NCI-H1105 (cell line): ENCODE data around the gene B3GLCT.

Experiments used
- DNase-seq: peaks from one replicate; lab custom pipeline; 2025; lab: John Stamatoyannopoulos, UW

Gene B3GLCT

GRCh38 chr13:31223640-31224039, 23.9 kb downstream of the B3GLCT start:
- no peak for DNase-seq

DNA sequence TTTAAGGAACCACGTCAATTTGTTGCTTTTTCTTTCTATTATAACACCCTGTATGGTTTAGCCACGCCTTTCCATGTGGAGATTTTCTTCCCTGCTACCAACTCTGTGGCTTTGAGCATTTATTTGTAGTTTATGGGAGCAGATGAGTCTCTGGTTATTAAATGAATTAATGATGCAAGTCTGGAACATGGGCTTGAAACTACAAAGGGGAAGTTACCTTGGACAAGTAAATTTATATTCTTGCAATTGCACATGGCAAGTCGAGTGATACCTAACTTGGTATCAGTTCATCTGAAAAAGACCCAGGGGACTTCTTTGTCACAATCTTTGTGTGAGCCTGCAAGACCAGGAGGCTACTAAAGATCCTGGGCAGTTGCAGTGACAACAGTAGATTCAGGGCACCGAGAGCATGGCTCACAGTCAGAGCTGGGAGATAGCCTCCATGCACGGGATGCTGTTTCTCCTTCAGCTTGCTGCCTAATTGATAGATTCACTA, 24.4 kb downstream of the B3GLCT start:
- no peak for DNase-seq

- no peak for DNase-seq
These were observed 25.3 kb downstream of the B3GLCT start for GRCh38 chr13:31224963-31225559.

- DNase-seq = no peak
These were observed 26.4 kb downstream of the B3GLCT start for GRCh38 chr13:31225998-31226675.

DNA sequence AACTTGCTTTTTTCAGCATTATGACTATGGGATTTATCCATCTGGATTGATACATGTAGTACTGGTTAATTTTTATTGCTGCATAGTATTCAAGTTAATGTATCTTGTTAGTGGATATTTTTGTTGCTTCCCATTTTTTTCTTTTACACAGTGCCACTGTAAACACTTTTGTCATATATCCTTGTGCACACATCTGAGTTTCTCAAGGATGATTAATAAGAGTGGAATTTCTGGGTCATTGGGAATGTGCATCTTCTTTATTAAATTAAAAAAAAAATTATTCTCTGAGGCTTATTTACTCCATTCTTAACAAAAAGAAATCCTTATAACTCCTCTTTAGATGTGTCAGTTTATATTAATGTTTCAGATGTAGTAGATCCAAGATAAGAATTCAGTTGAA, 27.3 kb downstream of the B3GLCT start:
- no peak for DNase-seq

DNA sequence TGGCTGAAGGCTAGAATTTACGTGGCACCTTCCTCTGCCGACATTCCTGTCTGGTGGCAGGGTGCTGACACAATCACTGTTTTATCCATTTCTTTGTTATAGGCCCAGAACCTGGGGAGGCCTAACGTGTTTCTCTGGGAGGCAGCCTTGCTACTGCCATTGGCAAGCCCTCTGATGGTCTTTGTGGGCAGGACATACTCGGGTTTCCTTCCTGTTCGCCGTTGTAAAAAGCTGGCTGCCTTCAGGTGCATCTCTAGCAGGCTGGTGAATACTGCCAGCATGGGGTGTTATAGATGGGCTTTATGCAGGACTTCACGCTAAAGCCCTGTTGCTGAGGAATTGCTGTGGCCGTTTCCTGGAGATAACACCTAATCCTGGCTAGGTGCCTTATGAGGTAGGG, 28.1 kb downstream of the B3GLCT start:
- DNase-seq = no peak

DNA sequence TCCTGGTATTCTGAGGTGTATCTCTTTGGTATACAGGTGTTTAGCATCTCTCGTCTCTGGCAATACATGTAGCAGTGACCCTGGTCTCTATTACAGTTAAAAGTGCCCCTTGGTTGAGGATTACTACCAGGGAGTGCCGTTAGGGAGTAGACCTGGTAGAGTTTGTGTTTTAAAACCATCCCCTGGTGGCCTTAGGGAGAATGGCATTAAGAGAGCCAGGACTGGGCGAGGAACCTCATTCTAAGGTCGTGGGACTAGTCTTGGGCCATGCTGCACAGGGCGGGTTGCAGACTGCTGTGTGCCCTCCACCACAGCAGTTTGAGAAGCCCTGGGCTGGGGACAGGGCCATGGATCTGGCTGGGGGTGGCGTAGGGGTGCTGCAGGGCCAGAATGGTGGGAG, 35.0 kb downstream of the B3GLCT start:
- DNase-seq = no peak

DNA sequence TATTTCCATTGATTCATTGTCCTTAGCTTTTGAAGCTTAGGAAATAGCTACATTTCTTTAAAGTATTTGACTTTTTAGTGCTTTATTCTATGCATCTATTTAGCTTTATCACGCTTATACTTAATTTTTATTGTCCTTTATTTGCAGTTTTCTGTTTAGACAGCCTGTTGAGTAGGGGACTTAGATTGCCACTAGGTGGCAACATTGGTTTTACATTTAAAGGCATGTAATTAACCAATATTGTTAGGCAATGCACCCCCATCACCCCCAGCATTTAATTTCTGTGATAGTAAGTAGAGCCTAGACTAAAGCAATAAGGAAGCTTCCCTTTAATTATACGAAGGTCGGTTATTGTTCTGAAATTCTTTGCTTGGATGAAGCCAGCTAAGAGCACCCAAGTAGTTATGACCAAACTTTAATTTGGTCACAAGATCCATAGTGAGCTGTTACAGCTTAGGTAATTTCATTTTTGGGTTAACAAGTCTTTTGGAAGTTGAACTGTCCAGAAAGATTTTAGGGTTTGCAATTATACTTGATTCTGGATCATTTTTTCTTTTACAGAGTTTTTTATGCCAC, 36.5 kb downstream of the B3GLCT start:
- peak; percentile 9 for DNase-seq

DNA sequence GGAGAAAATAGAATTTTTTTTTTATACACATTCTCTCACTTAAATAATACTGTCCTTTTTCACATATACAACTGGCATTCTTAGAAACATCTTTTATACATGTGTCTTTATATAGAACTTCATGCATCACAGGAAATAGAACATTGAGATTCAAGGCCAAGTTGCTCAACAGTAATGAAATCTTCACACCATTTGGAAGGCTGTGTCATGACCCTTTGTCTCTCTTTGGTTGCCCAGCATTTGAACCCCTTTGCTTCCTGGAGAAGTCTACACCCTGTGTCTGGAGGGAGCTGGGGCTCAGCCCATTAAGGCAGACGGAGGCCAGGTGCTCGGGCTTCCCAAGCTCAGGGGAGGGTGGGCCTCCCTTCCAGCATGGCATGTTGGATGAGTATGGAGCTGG, 41.1 kb downstream of the B3GLCT start:
- DNase-seq = no peak

DNA sequence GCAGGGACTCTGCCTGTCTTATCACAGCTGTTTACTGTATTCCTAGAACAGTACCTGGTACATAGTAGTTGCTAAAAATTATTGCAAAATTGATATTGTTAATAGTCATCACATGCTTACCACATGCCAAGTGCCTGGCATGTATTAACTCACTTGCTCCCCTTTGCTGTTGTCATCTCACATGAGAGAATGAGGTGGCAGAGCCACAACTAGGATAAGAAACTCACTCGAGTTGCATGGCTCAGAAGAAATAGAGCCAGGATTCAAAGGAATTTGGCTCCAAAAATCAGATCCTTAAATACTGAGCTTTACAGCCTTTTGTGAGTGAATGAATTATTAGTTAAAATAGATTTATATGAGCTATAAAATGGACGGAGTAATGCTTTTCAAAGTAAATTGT, 42.6 kb downstream of the B3GLCT start:
- no peak for DNase-seq

DNA sequence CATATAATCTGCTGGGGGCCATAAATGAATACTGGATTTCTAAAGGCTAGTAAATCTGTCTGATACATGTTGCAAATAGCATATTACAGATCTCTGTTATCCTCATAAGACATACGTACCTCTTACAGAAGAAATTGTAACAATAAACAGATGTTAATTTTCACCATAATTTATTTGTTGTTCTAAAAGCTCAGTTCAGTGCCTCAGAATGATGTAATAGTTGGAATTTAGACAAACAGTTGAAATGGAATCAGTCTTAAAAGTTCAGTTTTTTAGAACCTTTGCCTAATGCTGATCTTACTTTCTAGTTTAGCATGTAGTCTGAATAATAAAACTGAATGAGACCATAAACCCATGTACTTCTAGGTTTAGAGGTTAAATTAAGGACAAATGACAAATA, 43.1 kb downstream of the B3GLCT start:
- no peak for DNase-seq

- no peak for DNase-seq
These were observed 46.0 kb downstream of the B3GLCT start for GRCh38 chr13:31245598-31246373.

GRCh38 chr13:31246918-31247317, 47.1 kb downstream of the B3GLCT start:
- DNase-seq = no peak

DNA sequence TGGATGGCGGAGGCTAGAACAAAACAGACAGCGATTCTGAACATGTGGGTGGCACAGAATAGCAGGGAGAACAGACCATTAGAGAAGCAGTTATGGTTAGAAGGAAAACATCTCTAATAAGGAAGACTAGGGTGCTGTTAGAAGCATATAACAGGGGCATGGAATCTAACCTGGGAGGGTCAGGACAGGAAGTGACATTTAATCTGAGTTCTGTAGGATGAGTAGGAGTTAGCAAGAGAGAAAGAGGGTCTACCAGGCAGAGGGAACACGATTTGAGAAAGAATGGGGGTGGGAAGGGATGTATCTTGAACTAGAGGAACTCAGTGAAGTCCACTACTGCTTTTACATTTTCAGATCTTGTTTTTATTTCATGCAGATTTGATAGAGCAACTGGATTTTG, 48.6 kb downstream of the B3GLCT start:
- no peak for DNase-seq

DNA sequence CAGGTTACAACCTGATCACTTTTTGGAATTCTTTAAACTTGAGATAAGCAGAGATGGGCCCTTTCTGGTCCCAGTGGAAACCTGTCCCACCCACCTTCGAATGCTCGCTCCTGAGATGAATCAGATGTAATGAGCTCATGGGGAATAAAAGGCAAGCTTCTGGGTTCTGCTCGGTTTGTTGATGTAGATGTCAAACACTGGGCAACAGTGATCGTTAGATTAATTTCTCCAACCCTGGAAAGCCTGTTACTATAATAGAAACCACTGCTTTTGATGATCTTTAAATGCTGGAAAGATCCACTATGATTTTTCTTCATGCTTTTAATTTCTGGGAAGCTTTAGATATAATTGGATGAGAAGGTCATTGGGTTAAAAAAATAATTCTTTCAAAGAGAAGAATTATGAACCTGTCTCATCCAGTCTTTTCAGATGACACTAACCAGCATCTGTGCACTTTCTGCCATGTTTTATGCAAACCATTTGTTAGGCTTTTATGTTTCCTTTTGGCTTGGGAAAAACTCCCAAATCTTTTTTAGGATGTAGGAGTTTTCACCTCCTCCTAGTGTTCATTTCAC, 49.3 kb downstream of the B3GLCT start:
- no peak for DNase-seq

- no peak for DNase-seq
These were observed 50.7 kb downstream of the B3GLCT start for GRCh38 chr13:31250435-31250834.

- DNase-seq = no peak
These were observed 61.5 kb downstream of the B3GLCT start for GRCh38 chr13:31261241-31261640.

DNA sequence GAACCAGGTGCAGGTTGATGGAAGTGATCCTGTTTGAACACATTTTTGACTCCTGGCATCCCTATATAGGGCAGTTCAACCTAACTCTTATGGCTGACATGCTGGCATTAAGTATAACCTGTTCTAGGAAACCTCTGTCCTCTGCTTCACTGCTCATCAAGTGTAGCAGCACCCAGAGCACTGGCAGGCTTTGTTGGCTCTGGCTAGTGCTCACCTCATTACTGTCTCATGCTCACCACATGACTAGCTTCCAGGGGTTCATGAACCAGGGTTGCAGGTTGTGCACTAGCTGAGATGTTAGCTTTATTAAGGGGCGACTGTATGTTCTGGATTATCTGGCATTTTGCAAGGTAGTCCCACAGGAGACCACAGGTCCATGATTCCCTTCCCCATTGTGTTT, 63.6 kb downstream of the B3GLCT start:
- no peak for DNase-seq

- no peak for DNase-seq
These were observed 64.4 kb downstream of the B3GLCT start for GRCh38 chr13:31264151-31264550.

DNA sequence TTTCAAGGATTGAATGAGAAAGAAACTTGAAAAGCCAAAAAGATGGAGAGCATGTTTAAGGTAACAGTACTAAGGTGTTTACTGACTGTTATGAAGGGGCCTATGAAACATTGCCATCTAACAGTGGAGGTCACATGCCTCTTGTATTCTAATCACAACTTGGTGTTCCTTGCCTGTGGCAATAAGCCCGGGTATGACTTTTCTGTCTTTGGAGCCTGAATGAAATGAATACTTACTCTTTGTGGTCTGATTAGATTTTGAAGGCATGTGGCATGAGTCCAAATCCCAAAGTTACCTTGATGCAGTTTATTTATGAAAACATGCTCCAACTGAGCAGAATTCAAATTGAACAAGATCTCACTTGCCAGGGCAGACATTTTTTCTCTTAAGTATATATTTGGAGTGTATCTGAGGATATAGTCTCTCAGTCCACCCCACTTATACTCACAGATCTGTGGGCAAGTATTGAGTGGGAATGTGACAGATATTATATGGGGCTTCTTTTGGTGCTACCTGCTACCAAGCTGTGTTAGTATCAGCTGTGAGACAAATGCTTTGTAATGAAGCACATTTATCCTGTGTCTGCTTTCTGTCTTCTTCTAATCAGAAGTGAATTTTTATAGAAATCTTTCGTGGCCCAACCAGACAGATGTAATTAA, 67.5 kb downstream of the B3GLCT start:
- no peak for DNase-seq

GRCh38 chr13:31274390-31274789, 74.6 kb downstream of the B3GLCT start:
- no peak for DNase-seq

GRCh38 chr13:31276421-31276820, 76.6 kb downstream of the B3GLCT start:
- no peak for DNase-seq
